Stimulated activated CD4-positive, alpha-beta T cell treated with anti-CD3 and anti-CD28 coated beads, Interleukin-2, amount 100 ng/mL, for 48 hours (primary cell): Measurements from ENCODE around the gene LTF.
"Not testable (repeated sequence)": the region's sequence is repeated elsewhere in the genome, so short reads cannot be mapped to it uniquely, and the experiment has no call there.

ENCODE experiments used
- DNase-seq, 2 donors: peaks; one replicate each; pipeline ENCODE4 v3.0.0-alpha.2; 2020

The LTF gene

GRCh38 chr3:46464326-46465195, at the start of gene LTF:
TSS of gene LTF (minus strand) at chr3:46464905. CDS start at chr3:46464867, 38 bp downstream.
- DNase-seq, result no peak

GRCh38 chr3:46512191-46512749, 47.6 kb upstream of the LTF start:
- no peak for DNase-seq

GRCh38 chr3:46509661-46510187, 45.0 kb upstream of the LTF start:
- DNase-seq, result no peak

- no peak for DNase-seq
These were observed 44.3 kb upstream of the LTF start for GRCh38 chr3:46508850-46509591.

- no peak for DNase-seq
These were observed 41.8 kb upstream of the LTF start for GRCh38 chr3:46506526-46506925.

GRCh38 chr3:46505953-46506352, 41.2 kb upstream of the LTF start:
- DNase-seq, result no peak

- DNase-seq, result peak in 1 of 2 donors; percentile 17
These were observed 40.1 kb upstream of the LTF start for GRCh38 chr3:46504789-46505188.

GRCh38 chr3:46503200-46503874, 38.6 kb upstream of the LTF start:
- no peak for DNase-seq

- no peak for DNase-seq
These were observed 37.0 kb upstream of the LTF start for GRCh38 chr3:46501702-46502101.

- DNase-seq, result no peak
These were observed 36.2 kb upstream of the LTF start for GRCh38 chr3:46500656-46501635.

- no peak for DNase-seq
These were observed 34.3 kb upstream of the LTF start for GRCh38 chr3:46498916-46499519.

- no peak for DNase-seq
These were observed 33.0 kb upstream of the LTF start, which contains the start of gene RTP3 for GRCh38 chr3:46497556-46498265. TSS of gene RTP3 (plus strand) at chr3:46497976. CDS start at chr3:46498063, 87 bp downstream.

GRCh38 chr3:46496746-46497555, 32.2 kb upstream of the LTF start:
- DNase-seq, result peak; percentile 32 to 33

- no peak for DNase-seq
These were observed 31.3 kb upstream of the LTF start for GRCh38 chr3:46495901-46496456.

- not testable (repeated sequence) for DNase-seq
These were observed 29.8 kb upstream of the LTF start for GRCh38 chr3:46494491-46494890.

GRCh38 chr3:46492890-46493547, 28.3 kb upstream of the LTF start:
- no peak for DNase-seq

GRCh38 chr3:46491089-46492070, 26.7 kb upstream of the LTF start:
- no peak for DNase-seq
